IPS-18c (cell line): Measurements from ENCODE around the gene C1QTNF5.

Experiments
- H3K4me3 ChIP-seq: 2 replicates; pipeline ENCODE4 v1.7.0; 2013; ENCODE audit warnings: low read depth, mild to moderate bottlenecking, low read length, moderate library complexity; ENCODE audit not compliant: insufficient read depth
- H3K9me3 ChIP-seq: one replicate; pipeline ENCODE4 v1.6.1; 2013; ENCODE audit warnings: mild to moderate bottlenecking, low read length, moderate library complexity; ENCODE audit not compliant: control insufficient read depth, insufficient read depth

The C1QTNF5 gene

GRCh38 chr11:119363081-119363850, 22.6 kb upstream of the C1QTNF5 start:
- Histone ChIP-seq H3K9me3 (peaks cover 3% of the 10 kb centered on the region), H3K4me3 (peak overlapping the region; percentile 38)

GRCh38 chr11:119362741-119363080, 22.0 kb upstream of the C1QTNF5 start:
- Histone ChIP-seq H3K9me3 (peaks cover 3% of the 10 kb centered on the region), H3K4me3 (no peak overlapping the region)

DNA sequence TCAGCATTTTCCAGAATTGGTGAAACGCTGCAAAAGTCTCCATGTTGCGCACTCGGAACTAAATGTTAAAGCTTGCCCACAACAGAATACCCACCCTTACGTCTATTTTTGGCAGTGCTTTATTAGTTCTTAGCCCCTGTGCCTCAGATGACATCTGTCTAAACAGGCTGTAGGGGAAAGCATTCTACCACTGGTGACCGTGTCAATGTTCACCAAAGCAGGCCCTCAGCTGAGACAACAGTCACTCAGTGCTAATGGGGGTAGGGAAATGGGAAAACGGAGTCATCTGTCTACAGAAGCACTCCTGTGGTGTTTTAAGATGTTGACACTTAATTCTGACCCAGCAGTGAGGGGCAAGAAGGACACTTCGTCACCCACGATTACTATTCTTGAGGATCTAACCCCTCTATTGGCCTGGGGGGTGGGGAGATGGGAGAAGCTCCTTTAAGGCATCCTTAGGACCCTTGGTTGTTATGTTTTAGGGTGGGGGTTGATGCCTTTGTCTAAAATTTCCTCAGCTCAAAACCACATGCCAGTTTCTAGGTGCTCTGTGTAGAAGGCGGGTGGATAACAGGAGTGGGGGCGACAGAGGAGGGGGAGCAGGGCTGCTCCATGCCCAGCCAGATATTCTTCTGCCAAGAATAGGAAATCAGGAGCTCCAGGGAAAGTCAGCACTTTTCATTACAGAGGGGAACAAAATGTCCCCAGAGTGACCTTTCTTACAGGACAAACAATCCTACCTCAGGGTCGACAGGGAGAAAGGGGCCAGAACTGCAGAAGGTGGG, 21.4 kb upstream of the C1QTNF5 start:
- no peak overlapping the region; the same call in 1 of the 2 replicates for H3K4me3 ChIP-seq
- peaks cover 3% of the 10 kb centered on the region for H3K9me3 ChIP-seq

DNA sequence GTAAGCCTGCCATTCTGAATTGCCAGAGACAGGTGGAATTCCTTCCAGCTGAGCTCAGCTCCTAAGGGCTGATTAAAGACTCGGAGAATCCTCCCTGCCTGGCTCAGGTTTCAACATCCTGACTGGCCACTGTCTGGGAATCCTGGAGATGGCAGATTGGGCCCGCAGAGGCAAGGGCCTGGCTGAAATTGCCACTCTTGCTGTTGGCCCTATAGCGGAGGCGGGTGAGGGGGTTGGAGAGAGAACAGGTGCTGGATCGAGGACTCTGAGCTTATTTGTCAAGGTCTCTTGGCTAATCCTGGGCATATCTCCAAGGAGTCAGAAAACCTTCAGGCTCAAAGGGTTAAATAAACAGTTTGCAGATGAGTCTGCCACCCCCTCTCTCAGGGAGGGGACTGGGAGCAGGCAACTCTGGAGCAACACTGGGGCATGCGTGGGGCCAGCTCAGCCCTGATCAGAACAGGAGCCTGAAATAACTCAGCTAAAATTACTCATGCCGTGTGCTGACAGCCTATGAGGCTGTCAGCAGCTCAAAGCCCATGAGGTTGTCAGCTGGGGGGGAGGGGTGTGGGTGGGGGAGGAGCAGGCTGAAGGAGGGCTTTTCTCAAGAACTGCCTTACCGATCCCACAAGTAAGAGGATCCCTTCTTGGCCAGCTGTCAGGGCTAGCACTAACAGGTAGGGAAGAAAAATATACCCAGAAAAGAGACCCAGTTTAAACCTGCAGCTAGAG, 20.5 kb upstream of the C1QTNF5 start:
- Histone ChIP-seq H3K9me3 (peaks cover 3% of the 10 kb centered on the region), H3K4me3 (peak overlapping the region; percentile 24; the same call in 1 of the 2 replicates)

DNA sequence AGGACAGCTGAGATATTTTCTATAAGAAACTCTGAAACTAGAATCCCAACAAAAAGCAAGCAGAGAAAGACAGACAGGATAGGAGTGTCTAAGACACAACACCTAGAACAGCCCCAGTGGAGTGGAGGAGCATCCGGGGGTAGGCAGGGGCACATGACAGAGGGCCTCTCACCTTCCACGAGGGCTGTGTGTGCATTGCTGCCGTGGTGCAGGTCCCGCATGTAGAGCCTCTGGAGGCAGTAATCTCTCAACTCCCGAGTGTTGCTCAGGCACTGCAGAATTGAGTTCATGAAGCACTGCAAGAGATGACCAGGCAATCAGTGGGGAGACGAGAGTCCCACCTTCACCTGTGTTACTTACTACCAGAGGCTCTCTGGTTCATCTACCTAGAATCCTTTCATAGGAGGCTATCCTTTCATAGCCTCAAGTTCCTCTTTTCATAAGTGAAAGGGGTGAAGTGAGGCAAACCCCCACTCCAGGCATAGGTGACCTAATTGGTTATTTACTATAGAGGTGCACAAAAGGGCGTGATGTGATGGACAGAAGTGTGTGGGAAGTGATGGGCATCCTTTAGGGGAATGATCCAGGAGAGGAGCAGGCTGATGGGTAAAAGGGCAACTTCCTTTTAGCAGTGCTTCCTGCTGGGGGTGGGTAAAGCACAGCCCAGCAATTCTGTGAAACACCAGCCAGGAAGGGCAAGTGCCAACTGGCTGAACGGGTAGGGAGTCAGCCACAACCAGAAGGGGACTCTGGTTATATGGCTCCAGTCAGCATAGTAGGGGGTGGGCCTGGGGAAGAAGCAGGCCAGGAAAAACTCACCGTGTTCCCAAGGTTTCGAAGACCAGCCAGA, 18.9 kb upstream of the C1QTNF5 start:
- Histone ChIP-seq H3K9me3 (peaks cover 3% of the 10 kb centered on the region), H3K4me3 (no peak overlapping the region)

GRCh38 chr11:119357074-119357473, 16.4 kb upstream of the C1QTNF5 start:
- no peak overlapping the region; the same call in 1 of the 2 replicates for H3K4me3 ChIP-seq
- peaks cover 3% of the 10 kb centered on the region for H3K9me3 ChIP-seq

GRCh38 chr11:119356349-119357031, 15.8 kb upstream of the C1QTNF5 start:
- H3K4me3 ChIP-seq = peak overlapping the region; percentile 57
- H3K9me3 ChIP-seq = no peaks in the 10 kb centered on the region

GRCh38 chr11:119355091-119355843, 14.6 kb upstream of the C1QTNF5 start:
- no peak overlapping the region for H3K4me3 ChIP-seq
- no peaks in the 10 kb centered on the region for H3K9me3 ChIP-seq

- no peaks in the 10 kb centered on the region for H3K9me3 ChIP-seq
- no peak overlapping the region for H3K4me3 ChIP-seq
Measured at GRCh38 chr11:119352857-119353260, 12.2 kb upstream of the C1QTNF5 start.

GRCh38 chr11:119351232-119351631, 10.5 kb upstream of the C1QTNF5 start:
- Histone ChIP-seq H3K9me3 (no peaks in the 10 kb centered on the region), H3K4me3 (no peak overlapping the region)

DNA sequence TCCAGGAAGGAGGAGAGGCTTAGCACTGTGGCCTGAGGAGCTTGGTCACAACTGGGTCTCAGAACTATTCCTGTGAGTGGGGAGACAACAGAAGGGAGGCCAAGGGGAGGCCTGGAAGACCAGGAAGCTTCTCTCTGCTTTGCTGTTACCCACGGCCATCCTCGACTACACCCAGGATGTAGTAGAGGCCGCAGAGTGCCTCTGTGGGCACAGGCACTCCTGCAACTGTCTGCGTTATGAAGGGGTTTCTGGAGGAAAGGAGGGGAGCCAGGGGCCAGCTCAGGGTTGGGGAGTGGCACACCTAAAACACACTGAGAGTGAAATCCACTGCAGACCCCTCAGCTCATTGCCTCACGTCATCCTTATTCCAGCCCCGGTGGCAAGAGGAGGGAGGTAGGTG, 9.6 kb upstream of the C1QTNF5 start:
- H3K4me3 ChIP-seq = no peak overlapping the region
- peaks cover under 1% of the 10 kb centered on the region for H3K9me3 ChIP-seq

- peaks cover 4% of the 10 kb centered on the region for H3K9me3 ChIP-seq
- H3K4me3 ChIP-seq = no peak overlapping the region
Measured at GRCh38 chr11:119347940-119348605, 7.4 kb upstream of the C1QTNF5 start.

DNA sequence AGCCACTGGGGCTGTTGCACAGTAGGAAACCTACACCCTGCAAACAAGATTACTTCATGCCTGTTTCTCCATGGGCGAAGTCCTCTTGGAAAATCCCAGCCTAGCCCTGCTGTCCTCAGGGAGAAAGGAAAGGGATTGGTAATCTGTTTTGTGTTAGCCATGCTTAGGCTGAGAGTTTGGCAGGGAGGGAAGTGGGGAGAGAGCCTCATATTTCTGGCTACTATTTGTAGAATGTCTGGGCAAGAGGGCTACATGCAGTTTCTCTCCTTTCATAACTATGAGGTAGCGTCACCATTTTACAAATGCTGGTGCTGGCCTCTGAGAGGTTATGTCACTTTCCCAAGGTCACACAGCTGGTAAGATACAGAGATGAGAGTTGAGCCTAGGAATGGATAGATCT, 6.6 kb upstream of the C1QTNF5 start:
- no peak overlapping the region for H3K4me3 ChIP-seq
- peaks cover 4% of the 10 kb centered on the region for H3K9me3 ChIP-seq

DNA sequence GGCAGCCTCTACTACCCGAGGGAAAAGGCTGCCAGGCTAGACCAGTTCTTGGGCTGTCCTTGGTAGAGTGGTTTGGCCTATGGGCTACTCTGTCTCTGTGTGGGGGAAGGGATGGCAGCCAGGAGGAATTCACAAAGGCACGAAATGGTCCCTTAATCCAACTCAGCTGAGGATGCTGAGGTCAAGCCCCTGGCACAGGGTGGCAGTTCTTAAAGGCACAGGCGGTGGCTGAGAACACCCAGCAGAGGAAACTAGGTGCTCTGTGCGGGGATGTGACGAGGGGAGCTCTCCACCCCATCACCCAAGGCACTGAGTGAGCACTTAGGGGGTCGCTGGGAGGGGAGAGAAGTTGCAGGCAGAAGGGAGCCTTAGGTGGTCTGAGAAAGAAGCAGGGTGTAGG, 5.9 kb upstream of the C1QTNF5 start, which contains the start of gene MFRP:
Gene MFRP, minus strand, starts transcription at position 101 of the 400 bp plus-strand sequence. CDS start 192 bp downstream, outside the sequence.
- peaks cover 4% of the 10 kb centered on the region for H3K9me3 ChIP-seq
- no peak within 1 kb of the TSS for H3K4me3 ChIP-seq

DNA sequence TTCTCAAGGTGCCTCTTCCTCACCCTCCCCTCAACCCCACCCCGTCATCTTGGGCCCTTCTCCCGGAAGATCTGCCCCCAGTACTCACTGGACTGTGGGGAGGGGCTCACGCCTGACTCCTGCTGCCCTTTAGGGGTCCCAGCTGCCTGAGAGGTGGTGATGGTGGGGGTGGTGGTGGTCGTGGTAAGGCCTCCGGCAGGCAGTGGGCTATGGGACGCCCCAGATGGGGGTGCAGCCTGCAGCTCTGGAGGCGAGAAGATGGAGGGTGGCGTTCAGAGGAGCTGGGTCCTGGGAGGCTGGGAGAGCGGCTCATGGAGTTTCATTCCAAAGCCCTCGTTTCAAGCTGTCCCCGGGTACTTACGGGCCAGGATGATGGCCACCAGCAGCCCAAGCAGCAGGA, 5.0 kb upstream of the C1QTNF5 start:
- no peak overlapping the region for H3K4me3 ChIP-seq
- H3K9me3 ChIP-seq = peaks cover 4% of the 10 kb centered on the region
